Measurements from ENCODE around the gene IQSEC2. TPM values are rescaled to one million over a fixed set of nuclear protein-coding genes. Genes with fewer than 3 reads are reported as not detected.

IQSEC2 gene
- total and polyA plus RNA-seq, 2 of the 8 experiments (the other 6 are each of a cell fraction or from before 2014, with no cell fraction given): 6.1 to 54.9 TPM

GRCh38 chrX:53257670-53258423 lies 23.5 kb downstream of the IQSEC2 start:
- no peak for TF ChIP-seq CBX8 (IDR thresholded peaks at IDR 0.05; ENCODE audit: borderline replicate concordance, low read depth, low read length)
- TF ChIP-seq E2F6 (IDR thresholded peaks at IDR 0.05): no peak
- no peak for TF ChIP-seq EGR1 (IDR thresholded peaks at IDR 0.05; ENCODE audit: borderline replicate concordance, low read depth, low read length)
- Histone ChIP-seq H4K5ac (ENCODE audit: insufficient read length, low read depth, low read length) (no peak overlapping the region), H3K14ac (ENCODE audit: insufficient read length) (no peak overlapping the region), H3K56ac (replicated peaks; ENCODE audit: insufficient read length, low read depth, low read length) (no peak overlapping the region), H3K23me2 (ENCODE audit: low read depth, low read length) (no peaks in the 10 kb centered on the region), H3K4ac (replicated peaks; ENCODE audit: insufficient read length, low read depth, low read length) (no peak overlapping the region), H2BK15ac (ENCODE audit: low read length) (no peak overlapping the region), H2AK5ac (ENCODE audit: low read depth, low read length) (no peak overlapping the region), H2BK20ac (ENCODE audit: low read length) (no peak overlapping the region), H3K36me3 (ENCODE audit: control insufficient read depth in 2 of 4, insufficient read depth in 4 of 4, low read length in 3 of 4) (no peaks in the 10 kb centered on the region), H3K4me2 (ENCODE audit: insufficient read depth in 1 of 2, low read depth in 2 of 2, low read length in 2 of 2) (no peak overlapping the region), H4K91ac (replicated peaks; ENCODE audit: insufficient read length, low read length) (no peak overlapping the region), H2BK5ac (ENCODE audit: low read depth, low read length) (no peak overlapping the region), H3K27me3 (replicated peaks in 1 of 4; ENCODE audit: control insufficient read depth in 3 of 4, extremely low read depth in 1 of 4, insufficient read depth in 3 of 4, low read length in 3 of 4) (no peaks in the 10 kb centered on the region), H3K4me1 (replicated peaks in 1 of 4; ENCODE audit: control insufficient read depth in 3 of 4, insufficient read depth in 4 of 4, low read length in 3 of 4) (peaks cover 0 to 11% (median 4%) of the 10 kb centered on the region in 4 experiments; a peak in 5 of 7 replicates), H3K23ac (ENCODE audit: insufficient read length) (no peak overlapping the region), H3K79me2 (ENCODE audit: control insufficient read depth in 1 of 2, insufficient read depth in 2 of 2, low read length in 2 of 2) (no peaks in the 10 kb centered on the region), H2BK12ac (ENCODE audit: low read depth, low read length) (no peak overlapping the region), H2AFZ (ENCODE audit: low read length) (no peak overlapping the region), H3K27ac (ENCODE audit: low read depth, low read length) (no peak overlapping the region), H3K4me3 (ENCODE audit: extremely low read depth in 1 of 4, insufficient read depth in 2 of 4, low read depth in 3 of 4, low read length in 4 of 4) (no peak overlapping the region), H3K18ac (ENCODE audit: extremely low read depth, low read length) (no peak overlapping the region), H4K8ac (ENCODE audit: extremely low read depth, insufficient read depth, low read length) (no peak overlapping the region), H3K79me1 (ENCODE audit: low read depth, low read length) (no peaks in the 10 kb centered on the region; the same call in 1 of the 2 replicates), H3K9me3 (ENCODE audit: insufficient read depth in 2 of 2, low read depth in 1 of 2, low read length in 1 of 2) (no peaks in the 10 kb centered on the region), H4K20me1 (replicated peaks in 1 of 2; ENCODE audit: control insufficient read depth in 1 of 2, insufficient read depth in 2 of 2, low read length in 2 of 2) (peaks cover 0 to 1% of the 10 kb centered on the region in 2 experiments), H2BK120ac (replicated peaks; ENCODE audit: low read depth, low read length) (no peak overlapping the region), H3K9ac (replicated peaks in 1 of 4; ENCODE audit: extremely low read depth in 1 of 4, low read depth in 3 of 4, low read length in 3 of 4) (no peak overlapping the region)
- ChIA-PET POLR2A (ENCODE audit: partially characterized antibody) (interaction anchor here (1.1 kb wide), 1 partner anchor 69 kb away, joined by 3 read pairs; no protein-coding TSS in a partner anchor), CTCF (ENCODE audit: partially characterized antibody) (interaction anchor here (0.6 to 2.5 kb wide), 7 partner anchors 11 to 224 kb away, joined by 3 to 12 read pairs (median 4); no protein-coding TSS in a partner anchor)
- FAIRE-seq (no peak), DNase-seq (ENCODE audit: low read depth in 1 of 2, low spot score in 2 of 2) (no peak)
- WGBS, 2 experiments (ENCODE audit: extremely low coverage in 1 of 2, insufficient coverage in 1 of 2, insufficient read length in 1 of 2, insufficient replicate concordance in 2 of 2, low coverage in 1 of 2, low lambda C conversion rate in 2 of 2, missing lambda C conversion rate in 1 of 2): 85% methylated on average over 6 of the region's 6 CpGs; no CpG with 5 or more reads in 1 of the 2 experiments

All from H1 (cell line).